Dedifferentiated amniotic fluid mesenchymal stem cell (primary cell): Measurements from ENCODE around the gene RFTN1.

ENCODE experiments used
- DNase-seq: peaks from one replicate; pipeline ENCODE4 v3.0.0-alpha.2; 2016; ENCODE audit errors: extremely low spot score

RFTN1 gene

DNA sequence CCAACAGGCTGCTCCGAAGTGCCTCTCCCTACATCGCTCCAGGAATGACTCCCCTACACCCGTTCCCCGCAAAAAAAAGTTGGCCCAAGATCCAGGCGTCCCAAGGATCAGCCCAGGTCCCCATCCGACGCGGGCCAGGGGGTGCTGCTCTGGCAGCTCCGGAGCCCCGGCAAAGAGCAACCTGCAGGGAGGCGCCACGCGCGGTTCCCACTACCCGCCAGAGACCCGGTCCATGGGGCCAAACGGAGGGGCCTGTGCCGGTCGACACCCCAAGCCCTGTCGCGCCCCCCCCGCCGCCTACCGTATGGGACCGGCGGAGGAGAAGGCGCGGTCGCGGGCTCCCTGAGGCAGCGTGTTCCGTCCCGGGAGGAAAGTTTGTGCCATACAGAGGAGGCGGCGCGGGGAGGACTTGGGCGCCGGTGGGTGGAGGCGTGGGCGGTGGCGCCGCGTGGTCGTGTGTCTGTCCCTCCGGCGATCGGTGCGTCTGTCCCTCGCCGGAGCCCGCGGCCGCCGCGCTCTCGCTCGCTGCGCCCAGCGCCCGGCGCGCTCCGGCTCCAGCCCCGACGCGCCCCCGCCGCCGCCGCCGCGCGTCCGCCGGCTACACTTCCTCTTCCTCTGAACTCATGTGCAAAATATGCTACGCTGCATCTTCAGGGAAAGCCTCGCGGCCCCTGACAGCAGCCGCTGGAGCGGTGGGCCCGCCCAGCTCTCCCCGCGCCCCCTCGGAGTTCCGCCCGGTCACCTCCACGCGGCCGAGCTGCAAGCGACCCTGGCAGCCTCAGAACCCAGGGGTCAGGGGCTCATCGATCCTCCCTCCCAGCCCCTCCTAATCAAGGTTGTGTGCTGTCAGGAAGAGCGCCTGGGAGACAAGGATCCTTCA is at the start of gene RFTN1:
Gene RFTN1 (minus strand): TSS at position 559 of the 880 bp plus-strand sequence. CDS start 19,830 bp downstream, outside the sequence.
- DNase-seq: peak; percentile 41

DNA sequence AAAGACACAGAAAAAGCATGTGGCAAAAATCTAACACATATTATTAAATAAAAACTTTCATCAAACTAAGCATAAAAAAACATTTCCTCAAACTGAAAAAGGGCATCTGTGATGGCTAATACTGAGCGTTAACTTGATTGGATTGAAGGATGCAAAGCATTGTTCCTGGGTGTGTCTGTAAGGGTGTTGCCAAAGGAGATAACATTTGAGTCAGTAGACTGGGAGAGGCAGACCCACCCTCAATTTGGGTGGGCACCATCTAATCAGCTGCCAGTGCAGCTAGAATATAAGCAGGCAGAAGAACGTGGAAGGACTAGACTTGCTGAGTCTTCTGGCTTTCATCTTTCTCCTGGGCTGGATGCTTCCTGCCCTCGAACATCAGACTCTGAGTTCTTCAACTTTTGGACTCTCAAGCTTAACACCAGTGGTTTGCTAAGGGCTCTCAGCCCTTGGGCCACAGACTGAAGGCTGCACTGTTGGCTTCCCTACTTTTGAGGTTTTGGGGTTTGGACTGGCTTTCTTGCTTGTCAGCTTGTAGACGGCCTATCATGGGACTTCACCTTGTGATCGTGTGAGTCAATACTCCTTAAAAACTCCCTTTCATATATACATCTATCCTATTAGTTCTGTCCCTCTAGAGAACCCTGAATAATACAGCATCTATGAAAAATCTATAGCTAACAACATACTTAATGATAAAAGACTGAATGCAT is 46.3 kb upstream of the RFTN1 start:
- no peak for DNase-seq

DNA sequence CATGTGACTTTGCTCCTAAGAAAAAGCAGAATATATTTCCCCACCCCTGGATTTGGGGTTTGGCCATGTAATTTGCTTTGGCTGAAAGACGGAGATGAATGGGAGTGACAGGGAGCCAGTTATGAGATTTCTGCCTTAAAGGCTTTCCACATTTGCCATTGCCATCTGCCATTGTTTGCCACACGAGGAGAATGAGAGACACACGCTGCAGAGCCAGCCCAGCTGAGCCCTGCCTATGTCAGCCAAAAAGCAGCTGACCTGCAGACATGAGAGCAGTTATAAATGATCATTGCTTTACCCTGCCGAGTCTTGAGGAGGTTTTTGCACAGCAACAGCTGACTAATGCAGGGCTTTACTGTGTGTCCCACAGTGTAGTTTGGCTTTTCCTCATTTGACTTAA is 40.6 kb upstream of the RFTN1 start:
- no peak for DNase-seq

DNA sequence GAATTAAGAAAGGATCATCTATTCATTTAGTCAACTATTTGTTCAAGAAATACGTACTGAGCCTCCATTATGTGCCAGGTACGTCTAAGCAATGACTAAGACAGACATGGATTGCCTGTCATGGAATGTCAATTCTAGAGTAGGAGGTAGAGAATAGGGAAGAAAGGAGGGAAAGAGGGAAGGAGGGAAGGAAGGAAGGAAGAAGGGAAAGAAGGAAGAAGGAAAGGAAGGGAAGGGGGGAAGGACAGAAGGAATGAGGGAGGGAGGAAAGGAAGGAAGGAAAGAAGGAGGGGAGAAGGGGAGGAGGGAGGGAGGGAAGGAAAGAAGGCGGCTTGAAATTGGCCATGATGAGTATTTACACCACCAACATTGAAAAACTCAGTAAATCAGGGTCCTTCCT is 39.3 kb upstream of the RFTN1 start:
- no peak for DNase-seq

- DNase-seq: no peak
Observed at GRCh38 chr3:16551342-16551976, 38.0 kb upstream of the RFTN1 start.

- peak; percentile 95 for DNase-seq
Observed at GRCh38 chr3:16550676-16551341, 37.3 kb upstream of the RFTN1 start.

GRCh38 chr3:16550305-16550675 is 36.8 kb upstream of the RFTN1 start:
- no peak for DNase-seq

DNA sequence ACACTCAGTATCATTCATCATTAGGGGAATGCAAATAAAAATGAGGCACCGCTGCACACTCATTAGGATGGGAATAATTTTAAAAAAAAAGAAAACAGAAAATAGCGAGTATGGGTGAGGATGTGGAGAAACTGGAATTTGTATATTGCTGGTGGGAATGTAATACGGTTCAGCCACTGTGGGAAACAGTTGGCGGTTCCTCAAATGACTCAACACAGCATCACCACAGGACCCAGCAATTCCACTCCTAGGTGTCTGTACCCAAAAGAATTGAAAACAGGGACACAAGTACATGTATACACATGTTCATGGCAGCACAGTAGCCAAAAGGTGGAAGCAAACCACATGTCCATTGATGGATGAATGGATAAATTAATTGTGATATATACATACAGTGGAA is 35.2 kb upstream of the RFTN1 start:
- DNase-seq: no peak

DNA sequence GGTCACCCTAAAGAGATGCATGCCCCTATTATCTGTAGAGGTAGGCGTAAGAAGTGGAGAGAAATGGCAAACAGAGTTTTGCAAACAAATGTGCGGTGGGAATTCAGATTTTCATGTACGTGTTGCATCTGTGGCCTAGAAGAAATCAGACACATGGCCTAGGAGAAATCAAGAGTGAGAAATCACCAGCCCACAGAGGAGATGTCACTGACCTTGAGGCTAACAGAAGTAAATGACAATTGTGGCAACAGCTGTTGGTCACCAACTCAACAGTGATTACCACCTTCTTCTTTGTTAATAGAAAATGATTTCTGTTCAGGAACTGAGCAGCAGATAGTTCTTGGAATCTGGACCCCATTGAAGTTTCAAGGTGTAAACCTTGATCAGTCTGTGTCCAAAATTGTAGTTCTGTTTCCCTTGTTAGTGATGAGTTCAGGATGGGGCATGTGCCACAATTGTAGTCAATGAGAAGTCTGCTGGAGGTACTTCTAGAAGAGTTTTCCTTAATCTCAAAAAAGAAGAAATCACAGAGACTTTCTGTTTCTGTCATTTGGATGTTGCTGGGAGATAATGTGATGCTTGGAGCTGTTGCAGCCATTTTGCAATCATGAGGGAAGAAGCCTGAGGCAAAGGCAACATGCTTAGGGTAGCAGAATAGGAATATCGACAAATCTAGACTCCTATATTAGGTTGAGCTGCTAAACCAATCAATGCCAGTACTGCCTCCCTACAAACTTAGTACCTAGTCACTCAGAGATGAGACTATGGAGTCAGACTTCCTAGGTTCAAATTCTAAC is 34.3 kb upstream of the RFTN1 start:
- DNase-seq: no peak

GRCh38 chr3:16546186-16547010 is 32.9 kb upstream of the RFTN1 start:
- DNase-seq: no peak

DNA sequence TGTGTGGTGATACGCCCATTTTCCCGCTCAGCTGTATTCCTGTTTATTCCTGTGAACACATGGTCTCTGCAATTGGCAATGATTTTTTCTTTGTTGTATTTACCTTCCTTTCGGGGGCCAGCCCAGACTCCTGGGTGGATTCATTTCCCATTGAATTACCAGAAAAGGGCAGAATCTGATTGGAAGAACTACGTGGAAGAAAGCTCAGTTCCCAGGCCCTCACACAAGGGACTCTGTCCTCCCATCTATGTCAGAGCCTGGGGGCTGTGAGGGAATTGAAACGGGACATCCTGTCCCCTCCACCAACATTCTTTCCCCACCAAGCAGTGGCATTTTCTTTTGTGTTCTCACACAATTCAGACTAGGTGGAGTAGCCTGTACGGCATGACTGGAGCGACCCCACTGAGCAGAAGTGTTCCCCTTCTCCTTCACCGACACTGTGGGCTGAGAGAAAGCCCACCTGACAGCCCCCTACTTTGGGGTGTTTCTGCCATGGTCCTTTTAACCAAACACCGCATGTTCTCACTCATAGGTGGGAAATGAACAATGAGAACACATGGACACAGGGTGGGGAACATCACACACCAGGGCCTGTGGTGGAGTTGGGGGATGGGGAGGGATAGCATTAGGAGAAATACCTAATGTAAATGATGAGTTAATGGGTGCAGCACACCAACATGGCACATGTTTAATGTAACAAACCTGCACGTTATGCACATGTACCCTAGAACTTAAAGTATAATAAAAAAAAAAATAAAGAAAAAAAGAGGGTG is 32.1 kb upstream of the RFTN1 start:
- no peak for DNase-seq

DNA sequence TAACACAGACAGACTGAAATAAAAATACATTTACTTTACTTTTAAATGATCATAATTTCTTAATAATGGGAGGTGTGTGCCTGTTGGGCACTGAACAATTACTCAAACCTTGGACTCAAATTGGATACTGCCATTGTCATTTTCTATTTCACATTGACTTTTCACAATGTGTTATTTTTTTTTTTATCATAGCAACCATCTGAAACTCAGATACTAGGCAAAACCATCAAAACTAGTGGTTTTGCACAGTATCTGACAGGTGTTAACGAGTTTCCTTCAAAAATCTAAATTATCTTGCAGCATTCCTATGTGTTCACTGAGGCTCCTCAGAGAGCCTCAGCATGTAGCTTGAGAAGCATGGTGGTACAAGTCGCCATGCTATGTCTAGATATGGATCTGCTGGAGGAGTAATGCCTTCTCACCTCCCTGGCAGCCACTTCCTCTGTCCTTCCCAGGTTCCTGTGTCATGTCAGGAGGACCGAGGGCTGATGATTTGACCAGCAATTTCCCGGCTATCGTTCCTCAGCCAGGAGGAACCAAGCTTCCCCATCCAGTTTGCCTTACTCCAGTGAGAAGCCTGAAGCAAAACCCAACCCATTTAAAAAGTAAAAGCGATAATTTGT is 29.9 kb upstream of the RFTN1 start:
- no peak for DNase-seq

- no peak for DNase-seq
Observed at GRCh38 chr3:16538507-16538906, 25.0 kb upstream of the RFTN1 start.

- DNase-seq: no peak
Observed at GRCh38 chr3:16536996-16537395, 23.5 kb upstream of the RFTN1 start.

- no peak for DNase-seq
Observed at GRCh38 chr3:16536344-16536663, 22.8 kb upstream of the RFTN1 start.

GRCh38 chr3:16534640-16535262 is 21.3 kb upstream of the RFTN1 start:
- no peak for DNase-seq

DNA sequence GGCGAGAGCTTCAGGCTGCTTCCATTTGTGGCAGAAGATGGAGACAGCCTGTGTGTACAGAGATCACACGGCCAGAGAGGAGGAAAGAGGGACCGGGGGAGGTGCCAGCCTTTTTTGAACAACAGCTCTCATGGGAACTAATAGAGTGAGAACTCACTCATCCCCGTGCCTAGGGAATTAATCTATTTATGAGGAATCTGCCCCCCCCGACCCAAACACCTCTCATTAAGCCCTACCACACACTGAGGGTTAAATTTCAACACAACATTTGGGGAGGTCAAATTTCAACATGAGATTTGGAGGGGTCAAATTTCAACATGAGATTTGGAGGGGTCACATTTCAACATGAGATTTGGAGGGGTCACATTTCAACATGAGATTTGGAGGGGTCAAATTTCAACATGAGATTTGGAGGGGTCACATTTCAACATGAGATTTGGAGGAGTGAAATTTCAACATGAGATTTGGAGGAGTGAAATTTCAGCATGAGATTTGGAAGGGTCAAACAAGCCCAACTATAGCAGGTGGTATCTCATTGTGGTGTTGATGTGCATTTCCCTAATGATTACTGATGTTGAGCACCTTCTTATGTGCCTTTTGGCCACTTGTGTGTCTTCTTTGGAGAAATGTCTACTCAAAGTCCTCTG is 20.6 kb upstream of the RFTN1 start:
- DNase-seq: no peak

GRCh38 chr3:16529264-16529663 is 15.8 kb upstream of the RFTN1 start:
- DNase-seq: no peak
